HG02870 (cell line): Measurements from ENCODE around the gene SCUBE3.

Source experiments
- ATAC-seq: cut with Tn5 transposase; IDR thresholded peaks from one replicate; pipeline ENCODE4 v1.9.1; 2021; ENCODE audit warnings: mild to moderate bottlenecking, moderate library complexity; ENCODE audit not compliant: unreplicated experiment

SCUBE3 gene

DNA sequence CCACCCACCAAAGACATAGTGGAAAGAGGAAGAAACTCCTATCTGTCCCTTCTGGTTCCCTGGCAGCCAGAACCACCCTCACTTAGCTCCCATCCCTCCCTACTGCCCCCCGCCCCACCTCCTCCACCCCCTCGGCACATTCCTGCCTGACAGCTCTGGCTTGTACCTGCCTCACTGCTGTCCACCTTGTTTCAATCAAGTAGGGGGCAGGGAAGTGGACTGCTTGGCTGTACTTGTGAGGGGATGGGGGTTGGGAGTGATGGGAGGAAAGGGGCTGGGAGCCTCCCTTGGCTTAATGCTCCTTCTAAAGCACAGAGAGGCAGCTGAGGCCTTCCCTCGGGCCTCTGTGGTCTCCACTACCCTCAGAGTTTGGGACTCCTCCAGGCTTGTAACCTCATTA is 23.7 kb downstream of the SCUBE3 start:
- no peak for ATAC-seq

DNA sequence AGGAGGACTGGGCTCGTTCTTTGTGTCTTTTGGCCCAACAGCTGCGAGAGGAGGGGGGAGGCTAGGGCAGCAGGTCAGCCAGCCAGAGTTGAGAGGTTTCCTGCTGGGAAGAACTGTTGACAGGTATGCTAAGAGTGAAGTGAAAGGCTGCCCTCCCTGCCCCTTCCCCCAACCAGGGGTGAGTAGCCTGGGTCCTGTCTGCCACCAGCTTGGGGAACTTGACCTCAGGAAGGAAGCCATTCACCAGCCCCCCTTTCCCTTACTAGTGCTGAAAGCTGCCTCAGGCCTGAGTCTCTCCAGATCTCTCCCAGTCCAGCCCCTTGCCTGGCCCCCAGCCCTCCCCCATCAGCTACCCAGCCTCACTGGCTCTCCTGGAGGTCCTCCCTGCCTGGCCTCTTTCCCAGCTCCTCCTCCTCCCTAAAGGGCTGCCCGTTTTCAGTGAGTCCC is 25.1 kb downstream of the SCUBE3 start:
- ATAC-seq: no peak

DNA sequence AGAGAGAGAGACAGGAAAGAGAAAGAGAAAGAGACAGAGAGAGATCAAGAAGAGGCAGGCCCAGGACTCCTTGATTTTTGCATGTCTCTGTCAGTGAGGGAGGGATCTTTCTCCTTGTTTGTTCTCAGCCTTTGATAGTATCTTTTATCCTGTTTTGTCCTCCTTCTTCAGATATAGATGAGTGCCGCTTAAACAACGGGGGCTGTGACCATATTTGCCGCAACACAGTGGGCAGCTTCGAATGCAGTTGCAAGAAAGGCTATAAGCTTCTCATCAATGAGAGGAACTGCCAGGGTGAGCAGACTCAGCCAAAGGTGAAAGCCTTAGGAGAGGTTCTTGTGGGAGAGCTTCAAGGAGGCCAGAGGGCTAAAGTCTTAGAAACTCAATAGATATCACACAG is 25.8 kb downstream of the SCUBE3 start:
- ATAC-seq: no peak

DNA sequence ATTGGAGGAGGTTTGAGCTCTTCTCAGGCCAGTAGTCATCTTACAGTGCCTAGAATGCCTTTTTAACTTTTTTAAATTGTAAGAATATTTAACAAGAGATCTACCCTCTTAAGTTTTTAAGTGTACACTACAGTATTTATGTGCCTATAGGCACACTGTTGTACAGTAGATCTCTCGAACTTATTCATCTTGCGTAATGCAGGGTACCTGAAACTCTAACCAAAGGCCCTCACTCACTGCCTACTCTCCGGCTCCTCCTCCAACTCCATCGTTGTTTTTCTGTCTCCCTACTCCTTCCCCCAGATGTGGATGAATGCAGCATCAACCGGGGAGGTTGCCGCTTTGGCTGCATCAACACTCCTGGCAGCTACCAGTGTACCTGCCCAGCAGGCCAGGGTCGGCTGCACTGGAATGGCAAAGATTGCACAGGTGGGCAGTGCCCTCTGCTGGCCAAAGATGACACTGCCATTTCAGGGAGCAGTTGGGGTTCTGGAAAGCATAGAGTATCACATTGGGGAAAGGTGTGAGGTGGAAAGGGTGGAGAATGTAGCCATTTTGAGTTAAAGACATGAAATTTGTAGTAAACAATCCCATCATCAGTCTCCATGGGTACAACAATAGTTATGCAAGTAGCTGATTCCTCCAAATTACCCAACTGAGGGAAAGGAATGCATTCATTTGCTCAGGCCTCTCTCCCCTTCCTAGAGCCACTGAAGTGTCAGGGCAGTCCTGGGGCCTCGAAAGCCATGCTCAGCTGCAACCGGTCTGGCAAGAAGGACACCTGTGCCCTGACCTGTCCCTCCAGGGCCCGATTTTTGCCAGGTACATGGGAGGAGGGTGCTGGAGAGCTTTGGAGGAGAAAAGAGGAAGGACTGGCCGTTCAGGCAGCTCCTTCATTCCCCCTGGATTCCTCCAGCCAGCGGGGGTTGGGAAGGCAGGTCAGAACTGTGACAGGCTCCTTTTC is 27.4 kb downstream of the SCUBE3 start:
- no peak for ATAC-seq

DNA sequence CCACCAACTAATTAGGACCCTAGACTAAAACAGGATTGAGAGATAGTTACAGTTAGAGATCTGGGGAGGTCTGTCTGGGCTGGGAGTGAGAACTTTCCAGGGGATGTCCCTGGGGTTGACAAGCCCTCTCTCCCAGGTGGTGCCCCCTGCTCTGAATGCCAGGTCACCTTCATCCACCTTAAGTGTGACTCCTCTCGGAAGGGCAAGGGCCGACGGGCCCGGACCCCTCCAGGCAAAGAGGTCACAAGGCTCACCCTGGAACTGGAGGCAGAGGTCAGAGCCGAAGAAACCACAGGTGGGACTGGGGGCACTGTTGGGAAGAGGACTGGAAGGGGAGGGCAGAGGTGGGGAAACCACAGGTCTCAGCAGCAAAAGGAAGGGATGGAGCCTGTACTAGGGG is 28.7 kb downstream of the SCUBE3 start:
- ATAC-seq: no peak

DNA sequence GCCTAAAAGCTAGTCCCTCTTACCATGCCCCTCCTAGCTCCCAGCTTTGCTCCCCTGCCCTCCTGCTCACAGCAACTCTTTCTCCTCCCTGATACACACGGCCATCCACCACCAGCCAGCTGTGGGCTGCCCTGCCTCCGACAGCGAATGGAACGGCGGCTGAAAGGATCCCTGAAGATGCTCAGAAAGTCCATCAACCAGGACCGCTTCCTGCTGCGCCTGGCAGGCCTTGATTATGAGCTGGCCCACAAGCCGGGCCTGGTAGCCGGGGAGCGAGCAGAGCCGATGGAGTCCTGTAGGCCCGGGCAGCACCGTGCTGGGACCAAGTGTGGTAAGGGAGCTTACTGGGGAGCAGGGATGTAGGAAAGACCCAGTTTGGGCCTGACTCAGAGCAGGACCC is 29.1 kb downstream of the SCUBE3 start:
- no peak for ATAC-seq

DNA sequence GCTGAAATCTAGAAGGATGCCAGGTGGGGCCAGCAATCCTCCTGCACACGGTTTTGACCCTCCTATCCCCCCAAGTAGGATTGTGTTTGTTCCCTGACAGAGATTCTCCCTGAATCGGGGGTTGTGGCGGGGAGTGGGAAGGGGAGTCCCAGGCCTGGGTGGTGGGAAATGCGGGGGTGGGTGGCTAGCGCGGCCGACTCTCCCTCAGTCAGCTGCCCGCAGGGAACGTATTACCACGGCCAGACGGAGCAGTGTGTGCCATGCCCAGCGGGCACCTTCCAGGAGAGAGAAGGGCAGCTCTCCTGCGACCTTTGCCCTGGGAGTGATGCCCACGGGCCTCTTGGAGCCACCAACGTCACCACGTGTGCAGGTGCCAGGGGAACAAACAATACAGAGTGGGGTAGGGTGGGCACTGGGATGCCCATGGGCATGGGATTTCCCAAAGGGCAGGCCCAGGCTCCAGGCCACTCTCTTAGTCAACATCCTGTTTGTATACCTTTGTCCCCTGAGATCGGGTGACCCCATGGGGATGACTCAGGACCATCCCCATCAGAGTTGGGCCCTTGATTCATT is 29.7 kb downstream of the SCUBE3 start:
- no peak for ATAC-seq

DNA sequence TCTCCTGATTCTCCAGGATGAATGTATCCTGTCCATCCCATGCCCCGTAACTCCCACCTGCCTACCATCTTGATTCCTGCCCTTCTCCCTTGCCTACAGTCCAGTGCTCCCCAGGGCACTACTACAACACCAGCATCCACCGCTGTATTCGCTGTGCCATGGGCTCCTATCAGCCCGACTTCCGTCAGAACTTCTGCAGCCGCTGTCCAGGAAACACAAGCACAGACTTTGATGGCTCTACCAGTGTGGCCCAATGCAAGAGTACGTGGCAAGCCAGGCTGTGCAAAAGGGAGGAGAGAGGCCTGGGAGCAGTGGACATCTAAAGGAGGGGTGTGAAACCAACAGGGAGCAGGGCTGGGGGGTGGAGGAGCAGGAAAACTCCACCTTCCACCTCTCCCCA is 30.8 kb downstream of the SCUBE3 start:
- ATAC-seq: no peak

DNA sequence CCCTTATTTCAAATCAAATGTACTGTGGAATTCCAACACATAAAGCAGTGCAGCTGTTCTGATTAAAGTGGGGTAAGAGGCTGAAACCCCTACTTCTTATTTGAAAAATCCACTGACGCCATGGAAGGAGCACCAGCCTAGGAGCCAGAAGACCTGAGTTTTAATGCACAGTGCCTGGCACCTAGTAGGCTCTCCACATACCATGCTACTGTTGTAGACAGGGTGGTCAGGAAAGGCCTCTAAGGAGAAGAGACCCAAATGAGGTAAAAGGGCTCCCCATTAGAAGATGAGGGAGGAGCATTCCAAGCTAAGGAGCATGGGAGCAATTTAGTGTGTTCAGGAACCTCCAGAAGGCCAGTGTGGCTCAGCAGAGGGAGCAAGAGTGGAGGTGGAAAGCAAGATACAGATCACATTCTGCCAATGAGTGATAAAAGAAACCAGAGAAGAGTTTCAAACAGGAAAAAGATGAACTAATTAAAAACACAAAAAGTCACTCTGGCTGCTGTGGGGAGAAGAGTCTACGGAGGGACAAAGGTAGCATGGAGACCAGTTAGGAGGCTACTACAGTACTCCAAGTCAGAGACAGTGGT is 34.0 kb downstream of the SCUBE3 start:
- no peak for ATAC-seq

DNA sequence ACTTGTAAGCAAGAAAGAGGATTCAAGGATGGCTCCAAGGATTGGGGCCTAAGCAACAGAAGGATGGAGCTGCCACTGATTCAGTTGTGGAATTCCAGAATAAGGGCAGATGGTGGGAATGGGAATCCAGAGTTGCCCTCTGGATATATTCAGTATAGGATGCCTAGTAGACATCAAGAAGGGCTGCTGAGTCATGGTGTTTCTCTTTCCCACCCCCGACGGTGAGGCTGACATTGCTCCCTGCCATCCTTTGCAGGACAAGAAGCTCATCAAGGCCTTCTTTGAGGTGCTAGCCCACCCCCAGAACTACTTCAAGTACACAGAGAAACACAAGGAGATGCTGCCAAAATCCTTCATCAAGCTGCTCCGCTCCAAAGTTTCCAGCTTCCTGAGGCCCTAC is 34.5 kb downstream of the SCUBE3 start:
- no peak for ATAC-seq

DNA sequence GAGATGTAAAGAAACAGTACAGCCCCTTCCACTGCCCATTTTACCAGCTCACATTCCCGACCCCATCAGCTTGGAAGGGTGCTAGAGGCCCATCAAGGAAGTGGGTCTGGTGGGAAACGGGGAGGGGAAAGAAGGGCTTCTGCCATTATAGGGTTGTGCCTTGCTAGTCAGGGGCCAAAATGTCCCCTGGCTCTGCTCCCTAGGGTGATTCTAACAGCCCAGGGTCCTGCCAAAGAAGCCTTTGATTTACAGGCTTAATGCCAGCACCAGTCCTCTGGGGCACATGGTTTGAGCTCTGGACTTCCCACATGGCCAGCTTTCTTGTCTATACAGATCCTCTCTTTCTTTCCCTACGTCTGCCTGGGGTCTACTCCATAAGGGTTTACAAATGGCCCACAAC is 35.2 kb downstream of the SCUBE3 start:
- no peak for ATAC-seq

DNA sequence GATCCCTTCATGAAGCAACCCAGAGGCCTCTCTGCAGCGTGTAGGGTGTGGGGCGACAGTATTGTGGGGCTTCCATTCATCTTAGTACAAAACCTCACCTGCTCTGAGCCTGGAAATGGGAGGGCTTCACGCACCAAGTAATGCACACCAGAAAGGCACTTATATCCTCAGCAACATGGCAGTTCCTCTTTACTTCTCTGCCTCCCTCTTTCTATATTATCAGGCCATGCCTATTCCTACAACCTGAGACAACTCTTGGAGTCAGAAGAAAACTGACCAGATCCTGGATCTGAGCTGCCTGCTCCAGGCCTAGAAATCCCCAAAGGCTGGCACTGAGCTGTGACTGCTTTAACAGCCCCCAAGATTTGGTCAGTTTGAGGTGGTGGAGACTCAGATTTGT is 38.2 kb downstream of the SCUBE3 start:
- ATAC-seq: no peak

DNA sequence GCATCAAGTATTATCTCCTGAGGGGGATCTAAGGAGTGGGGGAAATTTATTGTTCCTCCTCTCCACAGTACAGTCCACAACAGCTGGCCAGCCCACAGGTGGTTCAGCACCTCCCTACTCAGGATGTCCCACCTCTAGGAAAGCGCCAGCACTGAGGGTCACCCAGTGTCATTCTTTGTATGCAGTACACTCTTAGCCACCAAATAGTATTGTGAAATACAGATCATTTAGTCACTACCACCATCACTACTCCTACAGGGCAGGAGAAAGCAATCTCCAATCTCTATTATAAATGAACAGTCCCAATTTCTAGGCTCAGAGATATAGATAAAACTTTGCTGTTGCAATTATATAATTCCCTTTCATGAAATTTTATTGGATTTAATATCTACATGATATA is 39.5 kb downstream of the SCUBE3 start:
- no peak for ATAC-seq

DNA sequence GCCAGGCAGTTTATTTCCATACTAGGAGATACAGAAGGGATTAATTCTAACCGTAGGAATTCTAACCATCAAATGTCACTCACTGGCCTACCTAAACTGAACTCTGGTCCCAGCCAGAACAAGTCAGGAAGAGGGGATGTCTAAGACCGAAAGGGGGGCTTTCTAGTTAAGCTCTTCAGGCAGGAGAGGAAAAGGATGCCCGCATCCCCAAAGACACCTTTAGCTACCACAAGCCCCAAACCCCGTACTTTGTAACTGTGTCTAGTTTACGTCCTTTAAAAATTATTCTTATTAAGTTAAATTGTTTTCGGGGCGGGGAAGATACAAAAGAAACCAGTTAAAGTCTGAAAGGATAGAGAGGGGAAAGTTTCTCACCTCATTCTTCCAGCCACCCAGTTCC is 44.6 kb downstream of the SCUBE3 start:
- ATAC-seq: no peak

DNA sequence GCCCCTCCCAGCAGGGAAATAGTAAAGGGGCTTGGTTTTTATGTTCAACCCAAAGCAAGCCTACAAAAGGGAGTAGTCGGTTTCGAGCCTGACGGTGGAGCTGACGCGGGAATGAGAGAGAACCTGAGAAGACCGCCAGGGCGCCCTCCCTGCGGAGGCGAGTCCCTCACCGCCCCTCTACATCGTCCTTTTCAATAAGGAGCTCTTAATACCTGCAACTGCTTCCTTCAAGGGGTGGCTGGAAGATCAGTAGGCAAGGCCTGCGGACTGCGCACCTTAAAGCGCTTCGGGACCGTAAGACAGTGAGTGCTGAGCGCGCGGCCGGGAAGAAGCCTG is 45.1 kb downstream of the SCUBE3 start:
- ATAC-seq: peak; percentile 7

DNA sequence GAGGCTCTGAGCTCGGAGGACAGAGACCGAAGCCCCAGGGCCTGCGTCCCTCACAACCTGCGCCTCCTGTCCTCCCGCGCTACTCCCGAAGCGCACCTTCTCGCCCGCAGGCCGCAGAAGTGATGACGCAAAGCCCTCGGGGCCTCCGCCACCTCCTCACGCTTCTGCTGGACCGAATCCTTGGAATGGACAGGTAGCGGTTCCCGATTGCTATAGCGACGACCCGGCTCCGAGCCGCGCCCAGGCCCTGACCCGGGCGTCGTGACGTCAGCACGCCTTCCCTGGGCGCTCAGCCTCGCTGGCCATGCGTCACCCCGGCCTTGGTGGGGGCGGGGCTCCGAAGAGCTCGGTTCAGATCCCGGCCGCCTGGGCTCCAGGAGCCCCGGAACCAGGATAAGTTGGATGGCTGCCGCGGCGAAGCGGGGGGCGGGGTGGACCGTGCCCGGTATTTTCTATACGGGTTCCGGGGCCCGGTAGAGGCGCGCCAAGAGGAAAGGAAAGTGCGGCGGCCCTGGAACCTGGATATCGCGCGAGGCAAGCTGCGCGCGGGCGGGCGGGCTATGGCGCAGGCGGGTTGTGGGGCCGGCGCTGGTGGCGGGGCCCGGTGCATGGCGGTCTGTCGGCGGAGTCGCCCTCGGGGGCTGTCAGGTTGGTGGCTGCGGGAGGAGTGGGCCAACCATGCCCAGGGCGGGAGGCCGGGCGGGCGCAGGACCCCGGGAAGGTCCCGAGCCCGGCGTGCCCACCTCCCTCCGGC is 45.6 kb downstream of the SCUBE3 start, which contains the start of gene ZNF76:
TSS of gene ZNF76 (plus strand) at position 542 of the 754 bp plus-strand sequence. CDS start 21,417 bp downstream, outside the sequence.
- ATAC-seq: peak; percentile 90

DNA sequence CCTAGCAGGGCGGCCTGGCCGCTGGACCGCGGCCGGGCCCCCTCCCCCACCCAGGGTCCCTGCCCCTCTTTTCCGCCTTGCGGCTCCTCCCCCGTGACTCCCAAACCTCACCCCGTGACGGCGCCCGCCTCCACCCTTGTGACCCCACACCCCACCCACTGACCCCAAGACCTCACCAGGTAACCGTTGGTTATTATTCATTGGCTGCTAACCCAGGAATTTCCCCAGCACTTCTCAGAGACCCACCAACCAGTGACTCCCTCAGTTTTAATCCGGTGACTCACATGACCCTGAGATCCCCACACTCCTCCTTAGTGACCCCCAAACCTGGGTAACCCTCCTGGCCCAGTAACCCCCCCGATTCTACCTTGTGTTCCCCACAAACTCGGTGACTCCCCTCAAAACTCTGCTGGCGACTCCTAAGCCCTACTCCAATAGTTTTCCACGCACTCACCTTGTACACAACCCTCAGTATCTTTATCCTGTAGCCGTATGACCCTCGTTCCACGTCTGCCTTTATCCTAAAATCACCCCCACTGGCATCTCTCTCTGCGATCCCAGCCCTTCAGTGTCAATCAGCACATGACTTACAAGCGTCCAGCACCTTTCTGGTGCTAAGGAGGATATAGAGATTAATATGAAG is 46.3 kb downstream of the SCUBE3 start:
- ATAC-seq: peak; percentile 24

DNA sequence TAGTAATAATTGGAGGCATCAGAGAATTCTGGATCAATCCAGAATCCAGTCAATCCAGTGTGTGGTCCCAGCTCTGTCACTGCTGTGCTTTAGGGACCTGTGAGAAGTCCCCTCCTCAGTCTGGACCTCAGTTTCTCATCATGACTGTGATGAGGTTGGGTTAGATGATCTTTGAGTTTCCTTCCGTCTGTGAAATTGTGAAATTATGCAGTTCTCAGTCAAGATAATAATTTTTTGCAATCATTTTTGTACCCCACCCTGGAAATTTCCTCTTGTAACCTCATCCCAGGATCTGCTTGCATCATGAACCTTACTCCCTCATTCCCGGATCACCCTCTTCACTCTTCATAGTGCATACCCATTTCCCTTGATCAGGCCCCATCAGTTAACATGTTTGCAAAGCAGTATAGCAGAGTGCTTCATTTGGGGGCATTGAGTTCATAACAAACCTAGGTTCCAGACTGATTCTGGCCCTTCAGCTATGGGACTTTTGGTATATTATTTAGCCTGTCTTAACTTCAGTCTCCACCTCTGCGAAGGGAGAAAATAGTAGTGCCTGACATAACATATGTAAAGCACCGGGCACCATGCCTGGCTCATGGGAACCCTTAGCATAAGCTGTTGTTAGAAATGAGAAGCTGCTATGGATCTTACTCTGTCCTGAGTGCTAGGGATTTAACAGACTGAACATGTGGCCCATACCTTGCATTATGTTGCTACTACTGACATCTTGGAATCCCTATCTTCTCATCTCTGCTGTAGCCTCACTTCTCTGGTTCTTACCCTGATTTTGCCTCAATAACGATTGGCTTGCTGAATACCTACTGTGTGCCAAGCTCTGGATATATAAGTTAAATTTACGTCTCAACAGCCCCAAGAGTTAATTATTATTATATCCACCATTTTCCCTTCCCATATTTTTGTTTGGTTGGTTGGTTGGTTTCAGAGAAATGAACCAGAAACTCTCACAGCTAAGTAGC is 47.1 kb downstream of the SCUBE3 start:
- ATAC-seq: no peak

DNA sequence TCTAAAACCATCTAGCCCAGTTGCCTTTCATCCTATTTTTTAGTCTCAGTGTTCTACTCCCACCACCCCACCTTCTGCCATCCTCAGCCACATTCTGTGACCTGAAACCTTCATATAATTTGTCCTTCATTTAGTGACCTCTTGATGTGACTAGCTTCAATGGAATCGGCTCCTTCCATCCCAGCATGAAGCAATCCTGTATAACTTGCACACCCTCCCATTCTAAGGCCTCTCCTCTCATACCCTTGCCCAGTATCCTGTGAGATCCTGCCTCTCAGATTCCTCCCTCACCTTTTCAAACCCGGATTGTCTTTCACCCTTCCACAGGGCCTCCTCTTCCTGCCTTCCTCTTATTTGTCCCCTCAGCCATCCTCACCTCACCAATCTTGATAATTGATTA is 48.8 kb downstream of the SCUBE3 start:
- ATAC-seq: no peak
